ENCODE results near the gene NPLOC4. TPM values are rescaled to one million over a fixed set of nuclear protein-coding genes. Genes with fewer than 3 reads are reported as not detected.

The NPLOC4 gene
- total RNA-seq, 4 donors from 2014 or later: 45.8 to 98.5 (median 58.1) TPM

DNA sequence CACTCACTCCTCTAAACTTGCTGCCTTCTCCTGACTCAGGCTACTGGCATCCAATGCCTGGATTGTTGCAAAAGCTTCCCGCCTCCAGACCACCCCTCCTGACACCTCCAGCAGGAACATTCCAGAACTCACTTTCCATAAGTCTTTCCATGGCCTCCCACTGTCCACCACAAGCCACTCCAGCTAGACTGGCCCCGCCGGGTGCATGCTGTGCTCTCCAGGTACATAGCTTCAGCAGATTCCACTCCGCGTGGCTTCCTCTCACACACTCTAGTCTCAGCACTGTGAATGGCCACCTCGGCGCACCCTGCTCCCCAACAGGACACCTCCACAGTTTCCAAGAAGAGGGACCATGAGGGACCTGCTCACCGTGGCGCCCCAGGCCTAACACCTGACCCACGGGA is 58.9 kb downstream of the NPLOC4 start:
- 91 to 92% methylated on average over 10 of the region's 10 CpGs for WGBS, 2 donors
- H3K27me3 ChIP-seq: no peaks in the 10 kb centered on the region
- peak overlapping the region in 1 of 3 donors; percentile 39 for H3K27ac ChIP-seq
- TF ChIP-seq CTCF (IDR thresholded peaks at IDR 0.05) (no peak), POLR2A (IDR thresholded peaks at IDR 0.05) (no peak)
- intact Hi-C loops (cut with DNase I): no loop called here
- peaks cover 29 to 43% of the 10 kb centered on the region in 2 donors for H3K4me1 ChIP-seq
- no peaks in the 10 kb centered on the region for H3K9me3 ChIP-seq
- no peak overlapping the region for H3K4me3 ChIP-seq (replicated peaks in 1 of 3)
- no peak for DNase-seq
- peaks cover 15 to 17% of the 10 kb centered on the region in 2 donors for H3K36me3 ChIP-seq

- Histone ChIP-seq H3K27me3 (no peaks in the 10 kb centered on the region), H3K36me3 (peaks cover 9 to 11% of the 10 kb centered on the region in 2 donors), H3K4me1 (peaks cover 29 to 43% of the 10 kb centered on the region in 2 donors), H3K27ac (peak overlapping the region; percentile 2 to 69 (median 39)), H3K9me3 (no peaks in the 10 kb centered on the region), H3K4me3 (replicated peaks in 1 of 3) (no peak overlapping the region)
- TF ChIP-seq CTCF (IDR thresholded peaks at IDR 0.05) (no peak), POLR2A (IDR thresholded peaks at IDR 0.05) (no peak)
- DNase-seq: no peak
- 75 to 84% methylated on average over 11 of the region's 11 CpGs for WGBS, 2 donors
- intact Hi-C loops (cut with DNase I): no loop called here
Measured at GRCh38 chr17:81577278-81578000, 59.5 kb downstream of the NPLOC4 start.

DNA sequence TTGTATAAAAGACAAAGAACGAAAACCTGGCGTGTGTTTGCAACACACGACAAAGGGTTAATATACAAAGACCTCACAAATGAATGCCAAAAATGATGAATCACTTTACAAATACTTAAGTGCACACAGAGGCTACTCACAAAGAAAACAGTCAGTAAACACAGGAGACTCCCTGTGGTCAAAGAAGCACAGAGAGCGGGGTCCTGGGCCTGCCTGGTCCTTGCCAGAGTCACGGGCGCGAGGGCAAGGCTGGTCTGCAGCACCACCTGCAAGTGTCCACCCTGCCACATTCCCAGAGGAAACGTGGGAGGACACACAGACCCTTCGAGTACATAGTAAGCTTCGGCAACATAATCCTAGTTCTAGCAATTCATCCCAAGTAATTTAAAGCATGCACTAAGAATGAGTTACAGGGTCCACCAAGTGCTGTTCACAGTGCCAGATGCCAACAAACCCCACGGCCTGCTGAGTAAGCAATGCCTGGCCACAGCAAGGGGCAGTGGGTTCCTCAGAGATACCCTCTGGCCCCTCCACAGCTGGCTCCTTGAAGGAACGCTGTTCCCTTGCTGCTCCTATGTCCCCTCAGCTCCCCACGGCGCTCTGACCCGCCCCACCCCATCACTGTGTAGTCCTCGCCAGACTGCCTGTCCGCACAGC is 60.2 kb downstream of the NPLOC4 start:
- peak; percentile 53 for DNase-seq
- intact Hi-C loops (cut with DNase I): no loop called here
- WGBS, 2 donors: 56 to 60% methylated on average over 15 to 17 of the region's 17 CpGs
- Histone ChIP-seq H3K4me3 (replicated peaks in 1 of 3) (no peak overlapping the region), H3K27ac (peak overlapping the region; percentile 2 to 69 (median 39)), H3K9me3 (no peaks in the 10 kb centered on the region), H3K36me3 (peaks cover 5 to 11% of the 10 kb centered on the region in 2 donors), H3K27me3 (no peaks in the 10 kb centered on the region), H3K4me1 (peaks cover 29 to 42% of the 10 kb centered on the region in 2 donors)
- TF ChIP-seq POLR2A (IDR thresholded peaks at IDR 0.05): no peak

GRCh38 chr17:81575836-81576235 is 61.1 kb downstream of the NPLOC4 start:
- peak overlapping the region in 2 of 3 donors; percentile 0 to 1 for H3K27ac ChIP-seq
- H3K9me3 ChIP-seq: no peaks in the 10 kb centered on the region
- H3K27me3 ChIP-seq: no peaks in the 10 kb centered on the region
- H3K4me1 ChIP-seq: peaks cover 29 to 38% of the 10 kb centered on the region in 2 donors
- DNase-seq: peak in 1 of 2 donors; percentile 49
- WGBS, 2 donors: 48 to 66% methylated on average over 3 of the region's 3 CpGs
- intact Hi-C loops (cut with DNase I): no loop called here
- no peak overlapping the region for H3K4me3 ChIP-seq (replicated peaks in 1 of 3)
- peaks cover 12 to 20% of the 10 kb centered on the region in 2 donors for H3K36me3 ChIP-seq
- TF ChIP-seq POLR2A (IDR thresholded peaks at IDR 0.05): no peak
- no peak for TF ChIP-seq CTCF (IDR thresholded peaks at IDR 0.05)

- H3K36me3 ChIP-seq: peaks cover 24 to 31% of the 10 kb centered on the region in 2 donors
- intact Hi-C loops (cut with DNase I): no loop called here
- TF ChIP-seq POLR2A (IDR thresholded peaks at IDR 0.05): no peak
- TF ChIP-seq CTCF (IDR thresholded peaks at IDR 0.05): no peak
- WGBS, 2 donors: 91 to 93% methylated on average over 7 to 8 of the region's 8 CpGs
- no peaks in the 10 kb centered on the region for H3K9me3 ChIP-seq
- no peak for DNase-seq
- peak overlapping the region in 2 of 3 donors; percentile 40 to 67 for H3K27ac ChIP-seq
- no peaks in the 10 kb centered on the region for H3K27me3 ChIP-seq
- H3K4me3 ChIP-seq (replicated peaks in 1 of 3): no peak overlapping the region
- H3K4me1 ChIP-seq: peaks cover 29 to 38% of the 10 kb centered on the region in 2 donors
Measured at GRCh38 chr17:81574643-81574956, 62.3 kb downstream of the NPLOC4 start.

All from thyroid gland (tissue), 4 donors.